ENCODE results near the gene TRPV4. TPM values are rescaled to one million over a fixed set of nuclear protein-coding genes. Genes with fewer than 3 reads are reported as not detected.

Gene TRPV4
- polyA plus RNA-seq, 1 of the 3 experiments (the other 2 are of a cell fraction) = 5.2 TPM

DNA sequence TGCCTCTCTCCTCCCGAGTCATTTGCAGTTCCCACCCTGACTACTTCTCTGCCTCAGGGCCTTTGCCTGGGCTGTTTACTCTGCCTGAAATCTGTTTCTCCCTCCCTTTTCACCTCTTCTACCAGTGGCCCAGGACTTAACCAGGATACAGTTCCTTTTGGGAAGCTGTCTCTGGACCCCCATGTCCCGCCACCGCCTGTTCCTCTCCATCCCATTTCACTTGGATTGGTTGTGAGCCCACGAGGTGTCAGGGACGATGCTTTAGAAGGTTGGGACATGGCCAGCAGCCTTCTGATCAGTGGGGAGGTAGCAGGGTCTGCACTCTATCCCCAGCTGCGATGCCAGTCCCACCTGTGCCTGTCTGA lies 67.8 kb downstream of the TRPV4 start:
- no peaks in the 10 kb centered on the region for H3K79me2 ChIP-seq (ENCODE audit: insufficient read depth)
- ChIA-PET POLR2A (no interaction called here), CTCF (interaction anchor here (1.0 to 7.2 kb wide), 7 partner anchors 11 to 247 kb away, joined by 3 to 49 read pairs (median 7); no protein-coding TSS in a partner anchor)
- H3K4me1 ChIP-seq (ENCODE audit: control insufficient read depth in 1 of 2, insufficient read depth in 2 of 2, low read depth in 1 of 2, low read length in 1 of 2) = peaks cover 0 to 38% of the 10 kb centered on the region in 2 experiments; a peak in 1 of 4 replicates
- no peak for DNase-seq
- H3K9me3 ChIP-seq = no peaks in the 10 kb centered on the region
- no peak overlapping the region for H3K4me2 ChIP-seq
- no peaks in the 10 kb centered on the region for H3K36me3 ChIP-seq (replicated peaks in 1 of 2; ENCODE audit: control insufficient read depth in 1 of 2, insufficient read depth in 2 of 2, low read length in 1 of 2)
- no peak overlapping the region for H3K4me3 ChIP-seq (ENCODE audit: low read depth in 2 of 2, low read length in 1 of 2)
- H3K27ac ChIP-seq (ENCODE audit: low read depth in 2 of 2, low read length in 1 of 2) = no peak overlapping the region
- H4K20me1 ChIP-seq (ENCODE audit: insufficient read depth) = no peaks in the 10 kb centered on the region
- H3K9me2 ChIP-seq = no peaks in the 10 kb centered on the region
- no peak overlapping the region for H2AFZ ChIP-seq (ENCODE audit: low read depth)
- no peaks in the 10 kb centered on the region for H3K27me3 ChIP-seq (ENCODE audit: insufficient read depth)
- no peak overlapping the region for H3K9ac ChIP-seq
- TF ChIP-seq RXRA (IDR thresholded peaks at IDR 0.05; ENCODE audit: borderline replicate concordance, low read depth) (no peak), EZH2phosphoT487 (IDR thresholded peaks at IDR 0.05; ENCODE audit: borderline replicate concordance, low read depth) (no peak), YY1 (IDR thresholded peaks at IDR 0.05; ENCODE audit: low read depth) (no peak)
- 86% methylated on average over 6 of the region's 6 CpGs for WGBS (ENCODE audit: low lambda C conversion rate)
- H3F3A ChIP-seq (replicated peaks; ENCODE audit: insufficient read depth) = no peaks in the 10 kb centered on the region

- no peaks in the 10 kb centered on the region for H4K20me1 ChIP-seq (ENCODE audit: insufficient read depth)
- peak; percentile 28 for DNase-seq
- peaks cover 0 to 40% of the 10 kb centered on the region in 2 experiments; a peak in 1 of 4 replicates for H3K4me1 ChIP-seq (ENCODE audit: control insufficient read depth in 1 of 2, insufficient read depth in 2 of 2, low read depth in 1 of 2, low read length in 1 of 2)
- no peak overlapping the region for H3K9ac ChIP-seq
- H3K9me2 ChIP-seq = no peaks in the 10 kb centered on the region
- CTCF ChIA-PET = interaction anchor here (0.7 to 7.2 kb wide), 13 partner anchors 8 to 252 kb away, joined by 3 to 49 read pairs (median 5); no protein-coding TSS in a partner anchor
- no peak overlapping the region for H3K4me3 ChIP-seq (ENCODE audit: low read depth in 2 of 2, low read length in 1 of 2)
- H3K9me3 ChIP-seq = no peaks in the 10 kb centered on the region
- H3K79me2 ChIP-seq (ENCODE audit: insufficient read depth) = no peaks in the 10 kb centered on the region
- no peaks in the 10 kb centered on the region for H3F3A ChIP-seq (replicated peaks; ENCODE audit: insufficient read depth)
- POLR2A ChIA-PET = interaction anchor here (0.5 kb wide), 1 partner anchor 105 kb away, joined by 3 read pairs; no protein-coding TSS in a partner anchor
- WGBS (ENCODE audit: low lambda C conversion rate) = 78% methylated on average over 13 of the region's 18 CpGs
- no peak for TF ChIP-seq RAD21 (IDR thresholded peaks at IDR 0.05; ENCODE audit: low read length)
- TF ChIP-seq, protein P1, sequence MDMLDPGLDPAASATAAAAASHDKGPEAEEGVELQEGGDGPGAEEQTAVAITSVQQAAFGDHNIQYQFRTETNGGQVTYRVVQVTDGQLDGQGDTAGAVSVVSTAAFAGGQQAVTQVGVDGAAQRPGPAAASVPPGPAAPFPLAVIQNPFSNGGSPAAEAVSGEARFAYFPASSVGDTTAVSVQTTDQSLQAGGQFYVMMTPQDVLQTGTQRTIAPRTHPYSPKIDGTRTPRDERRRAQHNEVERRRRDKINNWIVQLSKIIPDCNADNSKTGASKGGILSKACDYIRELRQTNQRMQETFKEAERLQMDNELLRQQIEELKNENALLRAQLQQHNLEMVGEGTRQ (IDR thresholded peaks at IDR 0.05; ENCODE audit: borderline replicate concordance, low read depth, low read length) = no peak
- TF ChIP-seq RFX5 (IDR thresholded peaks at IDR 0.05; ENCODE audit: low read length) = no peak
- TF ChIP-seq GATA2 (CRISPR knock-in tag; IDR thresholded peaks at IDR 0.05) = no peak
- TF ChIP-seq RCOR1 (IDR thresholded peaks at IDR 0.05; ENCODE audit: low read length) = no peak
- TF ChIP-seq SMC3 (IDR thresholded peaks at IDR 0.05; ENCODE audit: low read depth, low read length) = no peak
- no peak for TF ChIP-seq ELF1 (IDR thresholded peaks at IDR 0.05)
- no peak for TF ChIP-seq GABPA (IDR thresholded peaks at IDR 0.05; ENCODE audit: low read depth)
- no peak for TF ChIP-seq CHD2 (IDR thresholded peaks at IDR 0.05; ENCODE audit: low read length, partially characterized antibody)
- no peak for TF ChIP-seq MEF2A (IDR thresholded peaks at IDR 0.05; ENCODE audit: borderline replicate concordance, low read depth)
- TF ChIP-seq EP300 (IDR thresholded peaks at IDR 0.05; ENCODE audit: borderline replicate concordance in 1 of 2, low read depth in 1 of 2, low read length in 1 of 2) = no peak
- no peak for TF ChIP-seq NRF1 (IDR thresholded peaks at IDR 0.05; ENCODE audit: low read depth, low read length)
- no peak for TF ChIP-seq POLR2AphosphoS5 (IDR thresholded peaks at IDR 0.05; ENCODE audit: low read depth, low read length)
- TF ChIP-seq MXI1 (IDR thresholded peaks at IDR 0.05; ENCODE audit: low read depth, low read length) = no peak
- TF ChIP-seq REST (IDR thresholded peaks at IDR 0.05; ENCODE audit: low read depth, low read length) = no peak
- TF ChIP-seq SIN3A (IDR thresholded peaks at IDR 0.05; ENCODE audit: borderline replicate concordance, low read depth, low read length) = no peak
- no peak overlapping the region; a peak in 1 of 4 replicates for H3K27ac ChIP-seq (ENCODE audit: low read depth in 2 of 2, low read length in 1 of 2)
- no peaks in the 10 kb centered on the region for H3K27me3 ChIP-seq (ENCODE audit: insufficient read depth)
- H3K36me3 ChIP-seq (replicated peaks in 1 of 2; ENCODE audit: control insufficient read depth in 1 of 2, insufficient read depth in 2 of 2, low read length in 1 of 2) = no peaks in the 10 kb centered on the region
- H3K4me2 ChIP-seq = no peak overlapping the region
- no peak overlapping the region for H2AFZ ChIP-seq (ENCODE audit: low read depth)
These were observed 68.3 kb downstream of the TRPV4 start for GRCh38 chr12:109764776-109765445.
